Nephron progenitor cell (in vitro differentiated cells): ENCODE results near the gene IPCEF1.

Source experiments
- DNase-seq: peaks from one replicate; pipeline ENCODE4 v3.0.0; 2021
- H3K27ac Mint-ChIP-seq: 2 replicates; pipeline ENCODE4 v1.8.0; 2021; ENCODE audit warnings: mild to moderate bottlenecking, moderate library complexity, mixed read lengths
- H3K27me3 Mint-ChIP-seq: 2 replicates; pipeline ENCODE4 v1.8.0; 2021; ENCODE audit warnings: mild to moderate bottlenecking, low read depth, mixed read lengths; ENCODE audit not compliant: poor library complexity
- H3K36me3 Mint-ChIP-seq: 2 replicates; pipeline ENCODE4 v1.8.0; 2021; ENCODE audit warnings: low read depth, mixed read lengths
- H3K4me1 Mint-ChIP-seq: 2 replicates; pipeline ENCODE4 v1.8.0; 2021; ENCODE audit warnings: mixed read lengths
- H3K4me3 Mint-ChIP-seq: 2 replicates; pipeline ENCODE4 v1.8.0; 2021; ENCODE audit warnings: mild to moderate bottlenecking, moderate library complexity, mixed read lengths
- H3K9me3 Mint-ChIP-seq: 2 replicates; pipeline ENCODE4 v1.8.0; 2021; ENCODE audit warnings: mild to moderate bottlenecking, moderate library complexity, mixed read lengths
- TF ChIP-seq, protein P1 (sequence below): fragments of 200-600 bp; sonication (generic); IDR thresholded peaks from 2 replicates; pipeline ENCODE4 v1.5.0; 2021; ENCODE audit warnings: antibody characterized with exemption

The IPCEF1 gene

GRCh38 chr6:154356690-154357089, at the start of gene IPCEF1:
Gene IPCEF1 (minus strand): TSS chr6:154356803. CDS start chr6:154265947, 90,856 bp downstream.
- DNase-seq = no peak
- peaks cover 6% of the 10 kb centered on the region for H3K36me3 Mint-ChIP-seq
- H3K27ac Mint-ChIP-seq = no peak within 1 kb of the TSS
- TF ChIP-seq, protein P1, sequence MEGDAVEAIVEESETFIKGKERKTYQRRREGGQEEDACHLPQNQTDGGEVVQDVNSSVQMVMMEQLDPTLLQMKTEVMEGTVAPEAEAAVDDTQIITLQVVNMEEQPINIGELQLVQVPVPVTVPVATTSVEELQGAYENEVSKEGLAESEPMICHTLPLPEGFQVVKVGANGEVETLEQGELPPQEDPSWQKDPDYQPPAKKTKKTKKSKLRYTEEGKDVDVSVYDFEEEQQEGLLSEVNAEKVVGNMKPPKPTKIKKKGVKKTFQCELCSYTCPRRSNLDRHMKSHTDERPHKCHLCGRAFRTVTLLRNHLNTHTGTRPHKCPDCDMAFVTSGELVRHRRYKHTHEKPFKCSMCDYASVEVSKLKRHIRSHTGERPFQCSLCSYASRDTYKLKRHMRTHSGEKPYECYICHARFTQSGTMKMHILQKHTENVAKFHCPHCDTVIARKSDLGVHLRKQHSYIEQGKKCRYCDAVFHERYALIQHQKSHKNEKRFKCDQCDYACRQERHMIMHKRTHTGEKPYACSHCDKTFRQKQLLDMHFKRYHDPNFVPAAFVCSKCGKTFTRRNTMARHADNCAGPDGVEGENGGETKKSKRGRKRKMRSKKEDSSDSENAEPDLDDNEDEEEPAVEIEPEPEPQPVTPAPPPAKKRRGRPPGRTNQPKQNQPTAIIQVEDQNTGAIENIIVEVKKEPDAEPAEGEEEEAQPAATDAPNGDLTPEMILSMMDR = no peak
- peaks cover 9% of the 10 kb centered on the region for H3K9me3 Mint-ChIP-seq
- H3K4me1 Mint-ChIP-seq = peaks cover 45% of the 10 kb centered on the region
- no peak within 1 kb of the TSS for H3K4me3 Mint-ChIP-seq
- H3K27me3 Mint-ChIP-seq = no peaks in the 10 kb centered on the region

DNA sequence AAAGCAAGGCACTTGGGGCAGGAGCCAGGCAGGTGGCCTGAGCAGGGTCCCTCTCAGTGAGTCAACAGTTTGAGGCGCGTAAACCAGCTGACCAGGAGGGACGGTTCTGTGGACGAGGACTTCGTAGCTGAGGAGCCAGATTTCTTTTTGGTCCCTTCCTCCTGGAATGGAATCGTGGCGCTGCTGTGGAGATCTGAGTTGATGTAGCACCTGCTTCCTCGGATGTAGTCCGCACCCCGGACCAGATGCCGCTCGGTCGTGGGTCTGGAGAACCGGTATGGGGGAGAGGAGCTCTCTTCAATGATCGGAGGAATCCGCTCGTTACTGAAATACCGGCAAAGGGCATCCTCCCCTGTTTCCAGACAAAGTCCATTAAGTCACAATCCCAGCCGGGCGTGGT, 49.7 kb upstream of the IPCEF1 start:
- Mint-ChIP-seq H3K27me3 (no peaks in the 10 kb centered on the region), H3K36me3 (peaks cover 61% of the 10 kb centered on the region), H3K27ac (peak overlapping the region; percentile 86), H3K9me3 (no peaks in the 10 kb centered on the region), H3K4me1 (peaks cover 15% of the 10 kb centered on the region), H3K4me3 (no peak overlapping the region)
- TF ChIP-seq, protein P1 = no peak
- DNase-seq = no peak

GRCh38 chr6:154404791-154405400, 48.3 kb upstream of the IPCEF1 start:
- H3K4me3 Mint-ChIP-seq = no peak overlapping the region
- H3K27ac Mint-ChIP-seq = peak overlapping the region; percentile 25
- peaks cover 1% of the 10 kb centered on the region for H3K4me1 Mint-ChIP-seq
- no peaks in the 10 kb centered on the region for H3K9me3 Mint-ChIP-seq
- TF ChIP-seq, protein P1 = no peak
- peaks cover 64% of the 10 kb centered on the region for H3K36me3 Mint-ChIP-seq
- no peaks in the 10 kb centered on the region for H3K27me3 Mint-ChIP-seq
- DNase-seq = no peak

- no peak overlapping the region for H3K4me3 Mint-ChIP-seq
- H3K27ac Mint-ChIP-seq = peak overlapping the region; percentile 54
- H3K27me3 Mint-ChIP-seq = no peaks in the 10 kb centered on the region
- TF ChIP-seq, protein P1 = no peak
- H3K4me1 Mint-ChIP-seq = no peaks in the 10 kb centered on the region
- DNase-seq = no peak
- no peaks in the 10 kb centered on the region for H3K9me3 Mint-ChIP-seq
- peaks cover 59% of the 10 kb centered on the region for H3K36me3 Mint-ChIP-seq
These were observed 47.2 kb upstream of the IPCEF1 start for GRCh38 chr6:154403788-154404187.

DNA sequence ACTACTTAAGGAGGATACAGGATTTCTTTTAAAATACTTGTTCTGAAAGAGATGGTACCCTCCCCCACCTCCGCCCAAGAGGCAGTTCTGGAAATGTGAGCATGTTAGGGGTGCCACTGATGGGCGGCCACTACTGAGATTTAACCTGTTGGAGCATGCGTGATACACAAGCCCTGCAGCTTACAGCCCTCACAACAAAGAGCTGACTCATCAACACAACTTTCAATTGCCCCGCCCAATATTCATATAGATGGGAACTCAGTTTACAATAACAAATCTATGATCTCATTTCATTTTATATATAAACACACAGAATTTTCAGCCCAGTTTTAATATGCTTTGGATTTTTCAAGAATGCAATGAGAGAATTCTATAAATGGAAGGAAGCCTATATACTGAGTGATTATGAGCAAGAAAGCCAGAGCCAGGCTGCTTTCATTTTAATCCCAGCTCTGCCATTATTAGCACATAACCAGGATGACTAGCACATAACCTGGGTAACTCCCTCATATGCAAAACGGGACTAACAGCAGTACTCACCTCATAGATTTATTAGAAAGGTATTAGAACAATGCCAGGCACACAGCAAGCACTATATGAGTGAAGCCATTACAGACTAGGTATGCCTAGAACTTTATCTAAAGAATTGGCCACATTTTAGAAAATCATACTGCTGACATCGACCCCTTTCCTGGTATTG, 45.6 kb upstream of the IPCEF1 start:
- Mint-ChIP-seq H3K36me3 (peaks cover 61% of the 10 kb centered on the region), H3K4me1 (no peaks in the 10 kb centered on the region), H3K27ac (no peak overlapping the region), H3K27me3 (no peaks in the 10 kb centered on the region), H3K9me3 (no peaks in the 10 kb centered on the region), H3K4me3 (no peak overlapping the region)
- TF ChIP-seq, protein P1 = no peak
- DNase-seq = no peak

GRCh38 chr6:154399097-154399496, 42.5 kb upstream of the IPCEF1 start:
- H3K9me3 Mint-ChIP-seq = no peaks in the 10 kb centered on the region
- H3K27ac Mint-ChIP-seq = no peak overlapping the region
- TF ChIP-seq, protein P1 = no peak
- no peak for DNase-seq
- peaks cover 36% of the 10 kb centered on the region for H3K36me3 Mint-ChIP-seq
- no peak overlapping the region for H3K4me3 Mint-ChIP-seq
- no peaks in the 10 kb centered on the region for H3K27me3 Mint-ChIP-seq
- peaks cover 5% of the 10 kb centered on the region for H3K4me1 Mint-ChIP-seq
